Fibroblast of lung (primary cell): ENCODE data around the gene DNAL4.

Experiments
- EZH2 ChIP-seq: IDR thresholded peaks from 2 replicates; pipeline ENCODE4 v1.5.1; 2012; ENCODE audit warnings: low read length, control low read depth, mild to moderate bottlenecking; ENCODE audit errors: missing control alignments
- TF ChIP-seq, protein P1 (sequence below), 2 donors: IDR thresholded peaks in 1 of 2; conservative IDR thresholded peaks in 1 of 2; 1 replicate in 1 of 2; 2 replicates in 1 of 2; pipeline ENCODE4 v1.5.1; 2011 to 2012; ENCODE audit warnings: low read length in 2 of 2, control low read depth in 1 of 2, inconsistent platforms in 1 of 2, low read depth in 1 of 2, mild to moderate bottlenecking in 1 of 2

DNA sequence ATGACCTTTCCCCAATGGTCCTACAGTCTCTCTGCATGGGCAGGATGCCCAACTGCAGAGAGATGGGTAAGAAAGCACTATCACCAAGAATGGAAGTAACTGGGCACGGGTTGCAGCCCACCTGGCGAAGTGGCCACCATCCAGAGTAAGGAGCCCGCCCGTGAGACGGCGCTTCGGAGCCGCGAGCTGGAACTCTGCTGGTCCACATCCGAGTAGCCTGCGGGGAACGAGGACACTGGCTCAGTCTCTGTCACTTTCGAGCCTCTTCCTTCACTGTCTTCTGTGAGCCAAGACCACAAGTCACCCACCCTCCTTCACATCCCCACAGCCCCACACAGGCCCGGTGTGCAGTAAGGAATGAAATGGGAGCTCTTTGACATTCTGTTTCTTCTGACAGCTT, 43.8 kb downstream of the DNAL4 start:
- TF ChIP-seq, protein P1, sequence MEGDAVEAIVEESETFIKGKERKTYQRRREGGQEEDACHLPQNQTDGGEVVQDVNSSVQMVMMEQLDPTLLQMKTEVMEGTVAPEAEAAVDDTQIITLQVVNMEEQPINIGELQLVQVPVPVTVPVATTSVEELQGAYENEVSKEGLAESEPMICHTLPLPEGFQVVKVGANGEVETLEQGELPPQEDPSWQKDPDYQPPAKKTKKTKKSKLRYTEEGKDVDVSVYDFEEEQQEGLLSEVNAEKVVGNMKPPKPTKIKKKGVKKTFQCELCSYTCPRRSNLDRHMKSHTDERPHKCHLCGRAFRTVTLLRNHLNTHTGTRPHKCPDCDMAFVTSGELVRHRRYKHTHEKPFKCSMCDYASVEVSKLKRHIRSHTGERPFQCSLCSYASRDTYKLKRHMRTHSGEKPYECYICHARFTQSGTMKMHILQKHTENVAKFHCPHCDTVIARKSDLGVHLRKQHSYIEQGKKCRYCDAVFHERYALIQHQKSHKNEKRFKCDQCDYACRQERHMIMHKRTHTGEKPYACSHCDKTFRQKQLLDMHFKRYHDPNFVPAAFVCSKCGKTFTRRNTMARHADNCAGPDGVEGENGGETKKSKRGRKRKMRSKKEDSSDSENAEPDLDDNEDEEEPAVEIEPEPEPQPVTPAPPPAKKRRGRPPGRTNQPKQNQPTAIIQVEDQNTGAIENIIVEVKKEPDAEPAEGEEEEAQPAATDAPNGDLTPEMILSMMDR (conservative IDR thresholded peaks at IDR 0.05 in 1 of 2, IDR thresholded peaks at IDR 0.05 in 1 of 2; ENCODE audit: low read depth in 1 of 2, low read length in 2 of 2), result no peak
- TF ChIP-seq EZH2, result no peak
